Prostate gland (tissue), 2 donors: Measurements from ENCODE around the gene LMF2.

Experiments used
- CTCF ChIP-seq, 4 experiments: fragments of 200-600 bp in 2 of 4; fragments of 450-650 bp in 2 of 4; sonication (generic) in 2 of 4; IDR thresholded peaks; 1 replicate in 3 of 4; 2 replicates in 1 of 4; pipeline ENCODE4 v1.5.1; 2016 to 2019; ENCODE audit warnings: antibody characterized with exemption in 4 of 4, mild to moderate bottlenecking in 2 of 4, moderate library complexity in 2 of 4
- POLR2A ChIP-seq: fragments of 450-650 bp; IDR thresholded peaks from one replicate; pipeline ENCODE4 v1.6.1; 2016; ENCODE audit warnings: antibody characterized with exemption, mild to moderate bottlenecking
- POLR2AphosphoS5 ChIP-seq: sonication (generic); formaldehyde crosslinking; IDR thresholded peaks from one replicate; pipeline ENCODE4 v1.6.1; 2017; ENCODE audit warnings: antibody characterized with exemption

DNA sequence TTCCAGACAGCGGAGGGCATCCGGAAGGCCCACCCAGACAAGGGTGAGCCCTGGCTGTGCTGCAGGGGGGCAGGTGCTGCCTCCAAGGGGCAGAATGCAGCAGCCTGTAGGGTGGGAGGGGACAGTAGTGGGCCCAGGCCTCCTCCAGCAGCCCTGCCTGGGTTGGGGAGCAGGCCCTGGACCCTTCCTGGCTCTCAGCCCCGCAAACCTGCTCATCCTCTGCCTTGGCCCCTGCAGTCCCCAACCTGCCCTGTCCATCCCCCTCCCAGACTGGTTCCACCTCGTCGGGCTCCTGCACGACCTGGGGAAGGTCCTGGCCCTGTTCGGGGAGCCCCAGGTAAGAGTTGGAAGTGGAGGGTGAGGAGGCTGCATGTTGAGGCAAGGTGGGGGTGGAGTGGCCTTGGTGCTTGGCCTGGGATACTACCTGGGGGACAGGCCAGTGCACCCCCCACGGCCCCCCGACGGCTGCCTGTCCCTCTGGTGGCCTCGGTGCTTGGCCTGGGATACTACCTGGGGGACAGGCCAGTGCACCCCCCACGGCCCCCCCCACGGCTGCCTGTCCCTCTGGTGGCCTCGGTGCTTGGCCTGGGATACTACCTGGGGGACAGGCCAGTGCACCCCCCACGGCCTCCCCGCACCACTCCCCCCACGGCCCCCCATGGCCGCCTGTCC is 19.4 kb downstream of the LMF2 start:
- TF ChIP-seq CTCF (IDR thresholded peaks at IDR 0.05) (no peak), POLR2AphosphoS5 (no peak), POLR2A (no peak)
